GM23248 (cell line): ENCODE data around the gene ENOX1.

Experiments
- EZH2 ChIP-seq: fragments of 200-600 bp; sonication (generic); IDR thresholded peaks from 2 replicates; pipeline ENCODE4 v1.6.1; 2018; ENCODE audit warnings: antibody characterized with exemption, mild to moderate bottlenecking; ENCODE audit not compliant: insufficient read depth, poor library complexity, severe bottlenecking
- EZH2phosphoT487 ChIP-seq: fragments of 200-600 bp; sonication (generic); IDR thresholded peaks from 2 replicates; pipeline ENCODE4 v1.6.1; 2018; ENCODE audit warnings: antibody characterized with exemption, moderate library complexity, mild to moderate bottlenecking, low read depth; ENCODE audit not compliant: insufficient read depth

- no peak for TF ChIP-seq EZH2
- no peak for TF ChIP-seq EZH2phosphoT487
Measured at GRCh38 chr13:43757266-43757665, 29.5 kb downstream of the ENOX1 start.
